SK-N-SH treated with all-trans-retinoic acid at 6 μM for 48 hours (cell line): ENCODE data around the gene ARHGAP18.

Experiments
- CREB5 ChIP-seq: fragments of 250-450 bp; sonication (Bioruptor Pico); IDR thresholded peaks from 2 replicates; pipeline ENCODE4 v1.5.1; 2020; ENCODE audit warnings: low read depth, mild to moderate bottlenecking, moderate library complexity
- CSDC2 ChIP-seq: fragments of 250-450 bp; sonication (Bioruptor Pico); IDR thresholded peaks from 2 replicates; pipeline ENCODE4 v1.5.0; 2020; ENCODE audit warnings: mild to moderate bottlenecking, moderate library complexity
- GLIS3 ChIP-seq: fragments of 250-450 bp; sonication (Bioruptor Pico); IDR thresholded peaks from 2 replicates; pipeline ENCODE4 v1.5.0; 2020; ENCODE audit warnings: mild to moderate bottlenecking, moderate library complexity
- ISL1 ChIP-seq: fragments of 250-450 bp; sonication (Bioruptor Pico); IDR thresholded peaks from 2 replicates; pipeline ENCODE4 v2.1.2; 2022; ENCODE audit warnings: mild to moderate bottlenecking, moderate library complexity
- PATZ1 ChIP-seq: fragments of 250-450 bp; sonication (Bioruptor Pico); IDR thresholded peaks from 2 replicates; pipeline ENCODE4 v1.8.0; 2020; ENCODE audit warnings: mild to moderate bottlenecking, moderate library complexity, borderline replicate concordance
- PPARA ChIP-seq: fragments of 250-450 bp; sonication (Bioruptor Pico); IDR thresholded peaks from 2 replicates; pipeline ENCODE4 v1.5.0; 2020; ENCODE audit warnings: mild to moderate bottlenecking, borderline replicate concordance
- RARB ChIP-seq: fragments of 250-450 bp; sonication (Bioruptor Pico); IDR thresholded peaks from 2 replicates; pipeline ENCODE4 v1.8.0; 2021; ENCODE audit warnings: mild to moderate bottlenecking, moderate library complexity
- SNAI2 ChIP-seq: fragments of 250-450 bp; sonication (Bioruptor Pico); IDR thresholded peaks from 2 replicates; pipeline ENCODE4 v1.5.0; 2020; ENCODE audit warnings: mild to moderate bottlenecking, moderate library complexity
- ZC3H10 ChIP-seq: fragments of 250-450 bp; sonication (Bioruptor Pico); IDR thresholded peaks from 2 replicates; pipeline ENCODE4 v1.5.1; 2021; ENCODE audit warnings: mild to moderate bottlenecking, moderate library complexity

DNA sequence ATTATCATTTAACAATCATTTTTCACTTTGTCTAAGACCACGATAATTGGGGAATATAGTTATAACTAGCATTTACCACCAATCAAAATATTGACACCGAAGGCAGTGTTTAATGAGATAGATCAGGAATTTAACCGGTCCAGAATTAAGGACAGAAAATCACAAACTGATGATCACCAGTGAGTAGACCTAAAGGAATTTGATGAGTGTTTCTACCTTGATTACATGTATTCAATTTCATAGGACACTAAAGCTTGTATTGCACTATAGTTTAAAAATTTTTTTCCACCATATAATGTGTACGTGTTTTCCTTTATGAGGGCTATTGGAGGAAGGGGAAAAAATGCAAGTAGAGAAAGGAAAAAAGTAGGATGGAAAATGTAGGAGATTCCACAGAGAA, 22.6 kb upstream of the ARHGAP18 start:
- TF ChIP-seq ISL1 (CRISPR knock-in tag), result no peak
- TF ChIP-seq RARB (CRISPR knock-in tag), result no peak
- TF ChIP-seq CREB5 (CRISPR knock-in tag), result no peak
- no peak for TF ChIP-seq PATZ1 (CRISPR knock-in tag)
- no peak for TF ChIP-seq GLIS3 (CRISPR knock-in tag)
- no peak for TF ChIP-seq SNAI2
- no peak for TF ChIP-seq PPARA (CRISPR knock-in tag)
- no peak for TF ChIP-seq ZC3H10 (CRISPR knock-in tag)
- no peak for TF ChIP-seq CSDC2 (CRISPR knock-in tag)
